K562 (cell line): ENCODE data around the gene C4orf50. TPM values are rescaled to one million over a fixed set of nuclear protein-coding genes. Genes with fewer than 3 reads are reported as not detected.
A peak's percentile ranks its signal among the peaks of the same experiment; 100 is the strongest.

ENCODE experiments used
- ATAC-seq: fragments of 200-7000 bp; cut with Tn5 transposase; 3 replicates; pipeline ENCODE4 v1.9.1; 2020; ENCODE audit warnings: moderate library complexity
- BruUV-seq: library from RNA; stranded (reverse); fragments of 400-500 nt; replicated peaks from 2 replicates; lab custom pipeline; 2021; lab: Mats Ljungman, UMichigan
- CTCF ChIA-PET: fragments of 300-600 bp; formaldehyde crosslinking; extraction: SDS; loops from one replicate; lab custom pipeline; 2021; ENCODE audit warnings: low intra/inter-chr PET ratio; lab: Yijun Ruan, JAX
- POLR2A ChIA-PET: fragments of 300-600, 350-650 bp; sonication (Branson Sonifier 250); formaldehyde crosslinking; extraction: SDS; loops from one replicate; lab custom pipeline; 2021; ENCODE audit warnings: antibody characterized with exemption, inconsistent platforms; lab: Yijun Ruan, JAX
- DNase-seq, 4 experiments: peaks; one replicate each; pipeline versions ENCODE4 v3.0.0 to v3.0.0-alpha.2; 2011 to 2018; ENCODE audit warnings: low spot score in 3 of 4, mixed read lengths in 3 of 4; ENCODE audit errors: extremely low read depth in 1 of 4
- FAIRE-seq: peaks from 2 replicates; lab custom pipeline; 2011; peaks lifted over from hg19 to GRCh38; lab: Jason Lieb, UNC
- H2AFZ ChIP-seq: 2 replicates; pipeline ENCODE4 v1.6.0; 2011; ENCODE audit warnings: low read depth, low read length, control low read depth, inconsistent platforms
- H3K27ac ChIP-seq: fragments of 200-600 bp; 3 replicates; pipeline ENCODE4 v1.8.0; 2011; ENCODE audit warnings: low read depth, mild to moderate bottlenecking, control low read depth, inconsistent platforms, low read length, moderate library complexity, mixed read lengths; ENCODE audit errors: extremely low read depth
- H3K27me3 ChIP-seq, 2 experiments: fragments of 300-600 bp in 1 of 2; 2 replicates in 1 of 2; 3 replicates in 1 of 2; pipeline versions ENCODE4 v1.6.0 to v1.8.0; 2011; ENCODE audit warnings: inconsistent platforms in 2 of 2, low read length in 2 of 2, mild to moderate bottlenecking in 1 of 2, mixed read lengths in 1 of 2, moderate library complexity in 1 of 2; ENCODE audit not compliant: control insufficient read depth in 2 of 2, insufficient read depth in 2 of 2
- H3K36me3 ChIP-seq: fragments of 300-600 bp; 3 replicates; pipeline ENCODE4 v1.8.0; 2011; ENCODE audit warnings: mild to moderate bottlenecking, low read length, inconsistent platforms; ENCODE audit not compliant: control insufficient read depth, insufficient read depth
- H3K4me1 ChIP-seq, 2 experiments: fragments of 200-600 bp in 1 of 2; replicated peaks in 1 of 2; 2 replicates in 1 of 2; 3 replicates in 1 of 2; pipeline versions ENCODE4 v1.5.1 to v1.8.0; 2011; ENCODE audit warnings: inconsistent platforms in 2 of 2, low read length in 2 of 2, mild to moderate bottlenecking in 1 of 2, mixed read lengths in 1 of 2, moderate library complexity in 1 of 2; ENCODE audit not compliant: control insufficient read depth in 2 of 2, insufficient read depth in 2 of 2
- H3K4me2 ChIP-seq: 2 replicates; pipeline ENCODE4 v1.6.1; 2011; ENCODE audit warnings: low read length, control low read depth, inconsistent platforms, mixed read lengths; ENCODE audit not compliant: insufficient read depth
- H3K4me3 ChIP-seq: fragments of 200-600 bp; sonication (generic), shearing (Covaris generic); 2 replicates; pipeline ENCODE4 v1.5.1; 2016; ENCODE audit warnings: control low read depth, inconsistent platforms
- H3K79me2 ChIP-seq: fragments of 200-600 bp; 3 replicates; pipeline ENCODE4 v1.8.0; 2011; ENCODE audit warnings: low read length, inconsistent platforms; ENCODE audit not compliant: control insufficient read depth, insufficient read depth
- H3K9ac ChIP-seq, 2 experiments: 2 replicates each; pipeline versions ENCODE4 v1.6.0 to v1.6.1; 2011; ENCODE audit warnings: low read depth in 2 of 2, low read length in 2 of 2, control low read depth in 1 of 2, inconsistent platforms in 1 of 2, mild to moderate bottlenecking in 1 of 2, mixed read lengths in 1 of 2; ENCODE audit not compliant: insufficient read depth in 1 of 2
- H3K9me1 ChIP-seq: one replicate; pipeline ENCODE4 v1.6.0; 2011; ENCODE audit warnings: inconsistent platforms, mild to moderate bottlenecking, low read length, moderate library complexity; ENCODE audit not compliant: control insufficient read depth, insufficient read depth
- H3K9me3 ChIP-seq: replicated peaks from 2 replicates; pipeline ENCODE4 v1.5.1; 2011; ENCODE audit warnings: low read depth, low read length, inconsistent platforms; ENCODE audit not compliant: control insufficient read depth, insufficient read depth
- H4K20me1 ChIP-seq: replicated peaks from 2 replicates; pipeline ENCODE4 v1.6.1; 2011; ENCODE audit warnings: low read length, inconsistent platforms, mixed read lengths; ENCODE audit not compliant: control insufficient read depth, insufficient read depth
- CEBPB ChIP-seq: fragments of 450-650 bp; IDR thresholded peaks from 2 replicates; pipeline ENCODE4 v1.6.1; 2016; ENCODE audit warnings: missing genetic modification characterization, missing compliant biosample characterization
- EHMT2 ChIP-seq: fragments of 450-650 bp; IDR thresholded peaks from 2 replicates; pipeline ENCODE4 v1.6.1; 2018; ENCODE audit warnings: antibody characterized with exemption
- IFI16 ChIP-seq: fragments of 250-450 bp; sonication (Bioruptor Pico); IDR thresholded peaks from 2 replicates; pipeline ENCODE4 v2.1.2; 2022; ENCODE audit warnings: mild to moderate bottlenecking, inconsistent platforms
- NFIC ChIP-seq: fragments of 450-650 bp; IDR thresholded peaks from 2 replicates; pipeline ENCODE4 v1.6.1; 2017; ENCODE audit warnings: mild to moderate bottlenecking, inconsistent platforms
- POLR2AphosphoS5 ChIP-seq: IDR thresholded peaks from 2 replicates; pipeline ENCODE4 v1.6.1; 2011; ENCODE audit warnings: mild to moderate bottlenecking, low read depth, low read length, moderate library complexity; ENCODE audit not compliant: control insufficient read depth, insufficient read depth
- POLR2B ChIP-seq: fragments of 450-650 bp; IDR thresholded peaks from 2 replicates; pipeline ENCODE4 v1.6.1; 2018; ENCODE audit warnings: low read depth; ENCODE audit not compliant: partially characterized antibody
- ZNF785 ChIP-seq: fragments of 250-450 bp; sonication (Bioruptor Pico); IDR thresholded peaks from 2 replicates; pipeline ENCODE4 v1.4.0; 2020; ENCODE audit warnings: mild to moderate bottlenecking
- WGBS: fragments of 100-300 bp; shearing (Covaris generic); methylation state at CpG from one replicate; pipeline ENCODE4 v1.1.6; 2016; ENCODE audit warnings: low coverage, mixed read lengths; ENCODE audit not compliant: insufficient coverage; ENCODE audit errors: missing lambda C conversion rate; 5-methylcytosine and 5-hydroxymethylcytosine counted together
- in situ Hi-C: fragments of 300-500 bp; cut with MboI; formaldehyde crosslinking; loops from 4 replicates; pipeline ENCODE4 v1.15.0; 2018; ENCODE audit warnings: inconsistent platforms, mixed read lengths
- intact Hi-C: fragments of 100-400 bp; cut with micrococcal nuclease; formaldehyde crosslinking; loops from 2 replicates; pipeline ENCODE4 v1.14.2; 2022
- polyA plus RNA-seq, 8 experiments: library from polyadenylated mRNA; depleted of rRNA in 4 of 8; stranded (reverse) in 5 of 8; unstranded in 3 of 8; fragments of >200 nt; fragmentation: Nextera tagmentation in 2 of 8; fragmentation: Illumina TruSeq in 1 of 8; extraction: Ambion mirVana in 2 of 8; extraction: Trizol in 1 of 8; gene quantifications; 2 replicates each; pipeline versions ENCODE4 v1.2.1 to v1.2.3, GENCODE V29; 2011 to 2014; ENCODE audit warnings: inconsistent platforms in 1 of 8, missing spikeins in 1 of 8
- total RNA-seq, 7 experiments: library from RNA; depleted of rRNA in 6 of 7; stranded (reverse); fragments of >200 nt in 6 of 7; fragmentation: Illumina TruSeq in 2 of 7; extraction: Trizol in 2 of 7; gene quantifications; 2 replicates each; pipeline versions ENCODE4 v1.2.1 to v1.2.3, GENCODE V29; 2011 to 2021; ENCODE audit warnings: low replicate concordance in 1 of 7
- TF ChIP-seq, protein P1 (sequence below): fragments of 250-450 bp; sonication (Bioruptor Pico); IDR thresholded peaks from 2 replicates; pipeline ENCODE4 v1.9.0; 2021; ENCODE audit warnings: mild to moderate bottlenecking, inconsistent platforms
- TF ChIP-seq, protein P2 (sequence below): IDR thresholded peaks from 2 replicates; pipeline ENCODE4 v1.6.1; 2011; ENCODE audit warnings: borderline replicate concordance, low read depth, mild to moderate bottlenecking, moderate library complexity, low read length; ENCODE audit not compliant: insufficient read depth, poor library complexity, severe bottlenecking

The C4orf50 gene
- total and polyA plus RNA-seq, 9 of the 15 experiments (the other 6 are each of a cell fraction or from before 2014, with no cell fraction given): not detected

DNA sequence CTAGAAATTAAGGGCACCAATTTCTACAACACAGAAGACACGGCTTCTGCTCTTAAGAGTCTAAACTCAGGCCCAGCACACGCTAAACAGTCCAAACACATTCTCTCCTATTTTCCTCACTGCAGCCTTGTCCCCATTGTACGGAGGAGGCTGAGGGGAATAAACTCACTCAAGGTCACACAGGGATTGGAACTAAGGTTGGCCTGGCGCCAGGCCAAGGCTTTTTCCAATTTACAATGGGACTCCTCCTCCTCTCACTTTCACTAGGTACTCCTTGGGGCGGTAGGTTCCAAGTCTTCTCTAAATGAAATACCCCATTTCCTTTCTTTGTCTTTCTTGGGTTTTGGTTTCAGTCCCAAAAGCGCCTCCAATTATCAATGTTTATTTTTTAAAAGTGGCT lies 76.6 kb downstream of the C4orf50 start:
- 7% methylated on average over 6 of the region's 6 CpGs for WGBS
- H3K36me3 ChIP-seq: no peaks in the 10 kb centered on the region
- no peak for ATAC-seq
- BruUV-seq: no TSS peak
- CTCF ChIA-PET: no interaction called here
- no peaks in the 10 kb centered on the region for H3K79me2 ChIP-seq
- H2AFZ ChIP-seq: no peak overlapping the region
- H3K4me1 ChIP-seq: no peaks in the 10 kb centered on the region; a peak in 1 of 5 replicates
- H3K9me3 ChIP-seq: no peaks in the 10 kb centered on the region
- FAIRE-seq: no peak
- intact Hi-C loops: no loop called here
- no peak overlapping the region for H3K4me2 ChIP-seq
- H3K9me1 ChIP-seq: no peaks in the 10 kb centered on the region
- no peak overlapping the region for H3K9ac ChIP-seq
- H3K27ac ChIP-seq: no peak overlapping the region
- POLR2A ChIA-PET: no interaction called here
- peaks cover 0 to 7% of the 10 kb centered on the region in 2 experiments; a peak in 1 of 5 replicates for H3K27me3 ChIP-seq
- in situ Hi-C loops: no loop called here
- H4K20me1 ChIP-seq: no peaks in the 10 kb centered on the region
- H3K4me3 ChIP-seq: no peak overlapping the region
- DNase-seq: no peak
- TF ChIP-seq CEBPB (tag): no peak
- peak; percentile 39; the same call in 1 of the 2 replicates for TF ChIP-seq NFIC
- TF ChIP-seq, all 486 proteins: peak for 1

DNA sequence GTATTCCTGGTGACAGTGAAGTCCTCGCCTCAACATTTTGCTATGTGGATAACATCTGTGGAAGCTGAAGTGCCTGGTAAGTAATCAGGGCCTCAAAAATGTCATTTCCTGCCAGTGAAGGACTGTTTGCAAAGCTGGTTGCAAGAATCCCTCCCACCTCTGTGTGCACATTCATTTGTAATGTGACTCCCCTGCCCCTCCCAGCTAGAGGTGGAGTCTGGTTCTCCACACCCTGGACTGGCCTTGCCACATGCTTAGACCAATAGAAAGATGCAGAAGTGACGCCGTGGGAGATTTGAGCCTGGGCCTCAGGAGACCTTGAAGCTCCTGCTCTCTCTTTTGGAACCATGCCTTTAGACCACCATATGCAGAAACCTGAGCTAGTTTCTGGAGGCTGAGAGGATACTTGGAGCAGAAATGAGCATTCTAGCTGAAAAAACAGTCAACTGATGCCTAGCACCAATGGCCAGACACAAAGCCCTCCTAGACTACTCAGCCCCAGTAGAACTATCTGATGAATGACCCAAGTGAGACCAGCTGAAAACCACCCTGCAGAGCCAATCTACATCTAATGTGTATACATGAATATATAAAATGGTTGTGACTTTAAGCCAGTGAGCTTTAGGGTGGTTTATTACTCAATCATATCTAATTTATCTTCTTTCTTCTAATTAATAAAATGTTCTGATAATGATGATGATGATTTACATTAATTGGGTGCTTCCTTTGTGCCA lies 77.6 kb downstream of the C4orf50 start:
- FAIRE-seq (no peak), ATAC-seq (peak; percentile 97), DNase-seq (peak in 2 of 4 experiments; percentile 37 to 56)
- Histone ChIP-seq H3K4me2 (no peak overlapping the region), H3K4me3 (no peak overlapping the region), H4K20me1 (no peaks in the 10 kb centered on the region), H3K27me3 (peaks cover 0 to 7% of the 10 kb centered on the region in 2 experiments; a peak in 1 of 5 replicates), H3K79me2 (no peaks in the 10 kb centered on the region), H3K9ac (no peak overlapping the region), H3K36me3 (no peaks in the 10 kb centered on the region), H3K4me1 (no peaks in the 10 kb centered on the region; a peak in 1 of 5 replicates), H3K27ac (no peak overlapping the region), H2AFZ (no peak overlapping the region), H3K9me3 (no peaks in the 10 kb centered on the region), H3K9me1 (no peaks in the 10 kb centered on the region)
- POLR2A ChIA-PET: interaction anchor here (0.8 to 1.4 kb wide), 2 partner anchors 13 to 16 kb away, joined by 4 read pairs; no protein-coding TSS in a partner anchor
- BruUV-seq: no TSS peak
- intact Hi-C loops (no loop called here), in situ Hi-C loops (no loop called here)
- WGBS: 4% methylated on average over 3 of the region's 3 CpGs
- CTCF ChIA-PET: no interaction called here
- TF ChIP-seq, protein P1, sequence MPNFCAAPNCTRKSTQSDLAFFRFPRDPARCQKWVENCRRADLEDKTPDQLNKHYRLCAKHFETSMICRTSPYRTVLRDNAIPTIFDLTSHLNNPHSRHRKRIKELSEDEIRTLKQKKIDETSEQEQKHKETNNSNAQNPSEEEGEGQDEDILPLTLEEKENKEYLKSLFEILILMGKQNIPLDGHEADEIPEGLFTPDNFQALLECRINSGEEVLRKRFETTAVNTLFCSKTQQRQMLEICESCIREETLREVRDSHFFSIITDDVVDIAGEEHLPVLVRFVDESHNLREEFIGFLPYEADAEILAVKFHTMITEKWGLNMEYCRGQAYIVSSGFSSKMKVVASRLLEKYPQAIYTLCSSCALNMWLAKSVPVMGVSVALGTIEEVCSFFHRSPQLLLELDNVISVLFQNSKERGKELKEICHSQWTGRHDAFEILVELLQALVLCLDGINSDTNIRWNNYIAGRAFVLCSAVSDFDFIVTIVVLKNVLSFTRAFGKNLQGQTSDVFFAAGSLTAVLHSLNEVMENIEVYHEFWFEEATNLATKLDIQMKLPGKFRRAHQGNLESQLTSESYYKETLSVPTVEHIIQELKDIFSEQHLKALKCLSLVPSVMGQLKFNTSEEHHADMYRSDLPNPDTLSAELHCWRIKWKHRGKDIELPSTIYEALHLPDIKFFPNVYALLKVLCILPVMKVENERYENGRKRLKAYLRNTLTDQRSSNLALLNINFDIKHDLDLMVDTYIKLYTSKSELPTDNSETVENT (CRISPR knock-in tag): no peak
- TF ChIP-seq, protein P2, sequence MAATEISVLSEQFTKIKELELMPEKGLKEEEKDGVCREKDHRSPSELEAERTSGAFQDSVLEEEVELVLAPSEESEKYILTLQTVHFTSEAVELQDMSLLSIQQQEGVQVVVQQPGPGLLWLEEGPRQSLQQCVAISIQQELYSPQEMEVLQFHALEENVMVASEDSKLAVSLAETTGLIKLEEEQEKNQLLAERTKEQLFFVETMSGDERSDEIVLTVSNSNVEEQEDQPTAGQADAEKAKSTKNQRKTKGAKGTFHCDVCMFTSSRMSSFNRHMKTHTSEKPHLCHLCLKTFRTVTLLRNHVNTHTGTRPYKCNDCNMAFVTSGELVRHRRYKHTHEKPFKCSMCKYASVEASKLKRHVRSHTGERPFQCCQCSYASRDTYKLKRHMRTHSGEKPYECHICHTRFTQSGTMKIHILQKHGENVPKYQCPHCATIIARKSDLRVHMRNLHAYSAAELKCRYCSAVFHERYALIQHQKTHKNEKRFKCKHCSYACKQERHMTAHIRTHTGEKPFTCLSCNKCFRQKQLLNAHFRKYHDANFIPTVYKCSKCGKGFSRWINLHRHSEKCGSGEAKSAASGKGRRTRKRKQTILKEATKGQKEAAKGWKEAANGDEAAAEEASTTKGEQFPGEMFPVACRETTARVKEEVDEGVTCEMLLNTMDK: no peak
- TF ChIP-seq POLR2B (no peak), IFI16 (CRISPR knock-in tag) (no peak), ZNF785 (CRISPR knock-in tag) (no peak), POLR2AphosphoS5 (no peak), EHMT2 (no peak)
